Neutrophil (primary cell): ENCODE measurements around the gene GSX2.

Experiments
- H3K27ac ChIP-seq: fragments of 200-600 bp; sonication (generic); 2 replicates; pipeline ENCODE4 v1.5.1; 2016; ENCODE audit warnings: mild to moderate bottlenecking, moderate library complexity
- H3K27me3 ChIP-seq: fragments of 200-600 bp; sonication (generic); 2 replicates; pipeline ENCODE4 v1.6.0; 2016; ENCODE audit warnings: mild to moderate bottlenecking
- H3K36me3 ChIP-seq: fragments of 200-600 bp; sonication (generic); 2 replicates; pipeline ENCODE4 v1.5.1; 2017
- H3K4me1 ChIP-seq, 2 experiments: fragments of 200-600 bp in 1 of 2; sonication (generic) in 1 of 2; 1 replicate in 1 of 2; 2 replicates in 1 of 2; pipeline versions ENCODE4 v1.5.1 to v1.6.1; 2013 to 2016; ENCODE audit warnings: low read depth in 1 of 2, low read length in 1 of 2, mild to moderate bottlenecking in 1 of 2, moderate library complexity in 1 of 2; ENCODE audit not compliant: control insufficient read depth in 1 of 2, insufficient read depth in 1 of 2
- H3K4me3 ChIP-seq, 2 experiments: fragments of 200-600 bp in 1 of 2; sonication (generic) in 1 of 2; 1 replicate in 1 of 2; 2 replicates in 1 of 2; pipeline ENCODE4 v1.5.1; 2013 to 2016; ENCODE audit warnings: low read depth in 1 of 2, low read length in 1 of 2, mild to moderate bottlenecking in 1 of 2, moderate library complexity in 1 of 2
- H3K9me3 ChIP-seq: fragments of 200-600 bp; sonication (generic); 2 replicates; pipeline ENCODE4 v1.5.1; 2016
- CTCF ChIP-seq: fragments of 200-600 bp; sonication (generic); IDR thresholded peaks from 2 replicates; pipeline ENCODE4 v1.5.1; 2016; ENCODE audit warnings: antibody characterized with exemption

GSX2 gene

GRCh38 chr4:54063737-54064316 lies 36.1 kb upstream of the GSX2 start:
- no peak for TF ChIP-seq CTCF
- Histone ChIP-seq H3K27ac (peak overlapping the region; percentile 94), H3K4me3 (peak overlapping the region; percentile 73 to 89), H3K36me3 (no peaks in the 10 kb centered on the region), H3K27me3 (no peaks in the 10 kb centered on the region), H3K9me3 (no peaks in the 10 kb centered on the region), H3K4me1 (peaks cover 29 to 41% of the 10 kb centered on the region in 2 experiments)

DNA sequence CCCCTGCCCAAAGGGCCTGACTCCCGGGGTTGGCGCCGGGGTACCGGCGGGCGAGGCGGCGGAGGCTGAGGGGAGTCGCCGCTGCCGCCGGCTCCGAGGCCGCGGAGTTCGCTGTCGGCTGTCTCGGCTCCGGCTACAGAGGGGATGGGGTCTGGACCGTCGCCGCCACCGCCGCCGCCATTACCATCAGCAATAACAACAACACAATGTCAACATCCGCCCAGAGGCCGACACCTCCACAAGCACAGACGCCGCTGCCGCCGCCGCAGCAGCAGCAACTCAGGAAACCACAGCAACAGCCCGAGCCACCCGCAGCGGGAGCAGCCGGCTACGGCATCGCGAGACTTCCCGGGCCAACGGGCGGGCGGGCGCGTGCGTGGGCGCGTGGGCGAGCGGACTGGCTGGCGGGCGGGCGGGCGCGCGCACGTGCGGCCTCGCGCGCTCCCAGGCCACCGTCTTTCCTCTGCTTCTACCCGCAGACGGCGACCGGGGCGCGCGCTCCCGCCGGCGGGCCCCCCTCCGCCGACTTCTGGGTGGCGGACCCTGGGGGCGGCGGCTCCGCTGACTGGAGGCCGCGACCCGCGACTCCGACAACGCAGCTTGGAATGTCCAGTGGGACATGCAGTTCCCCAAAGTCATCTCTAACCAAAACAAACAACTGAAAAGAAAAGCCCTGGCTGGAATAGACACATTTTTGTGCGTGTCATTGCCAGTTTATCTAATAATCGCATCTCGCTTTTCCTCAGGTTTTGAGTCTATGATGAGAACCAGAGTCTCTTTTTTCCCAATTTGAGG lies 35.4 kb upstream of the GSX2 start, which contains the start of gene CHIC2:
Gene CHIC2 (minus strand): TSS at position 289 of the 795 bp plus-strand sequence. CDS start 305 bp downstream, outside the sequence.
- H3K4me3 ChIP-seq, result peak within 1 kb of the TSS; percentile 73 to 89
- TF ChIP-seq CTCF, result no peak
- H3K27ac ChIP-seq, result peak within 1 kb of the TSS; percentile 94
- H3K27me3 ChIP-seq, result no peaks in the 10 kb centered on the region
- H3K4me1 ChIP-seq, result peaks cover 29 to 38% of the 10 kb centered on the region in 2 experiments
- no peaks in the 10 kb centered on the region for H3K36me3 ChIP-seq
- H3K9me3 ChIP-seq, result no peaks in the 10 kb centered on the region

DNA sequence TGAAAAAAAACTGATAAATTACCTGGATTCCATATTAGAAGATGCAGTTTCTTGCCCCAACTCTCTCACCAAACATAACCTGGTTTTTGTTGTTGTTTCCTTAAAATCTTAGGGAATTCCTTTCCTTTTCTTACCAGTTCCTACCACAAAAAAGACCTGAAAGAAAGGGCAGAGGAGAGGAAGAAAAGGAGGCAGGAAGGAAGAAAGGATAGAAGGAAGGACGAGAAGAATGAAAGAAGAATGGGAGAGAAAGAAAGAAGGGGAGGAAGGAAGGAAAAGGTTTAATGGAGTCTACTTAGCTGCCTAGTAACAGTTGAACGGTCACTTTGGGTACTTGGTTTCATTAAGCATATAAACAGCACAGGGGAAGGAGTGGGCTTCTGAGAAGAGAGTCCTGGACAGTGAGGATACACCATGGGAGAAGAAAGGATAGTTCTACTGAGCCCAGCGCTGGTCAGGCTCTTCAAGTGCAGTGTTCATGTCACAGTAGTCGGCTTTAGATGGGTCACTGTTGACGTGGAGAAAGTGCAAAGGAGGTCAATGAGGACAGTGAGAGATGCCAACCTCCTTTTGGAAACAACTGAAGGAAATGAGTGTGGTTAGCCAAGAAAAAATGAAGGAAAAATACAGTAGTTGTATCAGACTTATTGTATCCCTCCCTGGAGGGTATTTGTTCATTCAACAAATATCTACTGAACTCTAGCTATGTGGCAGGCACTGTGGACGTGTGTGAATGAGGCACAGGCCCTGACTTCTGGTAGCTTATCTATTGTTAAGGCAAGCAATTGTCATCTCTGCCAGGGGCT lies 34.5 kb upstream of the GSX2 start:
- no peak for TF ChIP-seq CTCF
- no peaks in the 10 kb centered on the region for H3K36me3 ChIP-seq
- no peaks in the 10 kb centered on the region for H3K27me3 ChIP-seq
- peak overlapping the region; percentile 94 for H3K27ac ChIP-seq
- no peaks in the 10 kb centered on the region for H3K9me3 ChIP-seq
- peaks cover 29 to 30% of the 10 kb centered on the region in 2 experiments for H3K4me1 ChIP-seq
- peak overlapping the region in 1 of 2 experiments; percentile 89 for H3K4me3 ChIP-seq

GRCh38 chr4:54066088-54066415 lies 33.9 kb upstream of the GSX2 start:
- no peaks in the 10 kb centered on the region for H3K36me3 ChIP-seq
- H3K4me1 ChIP-seq, result peaks cover 28 to 30% of the 10 kb centered on the region in 2 experiments
- no peaks in the 10 kb centered on the region for H3K9me3 ChIP-seq
- H3K27ac ChIP-seq, result peak overlapping the region; percentile 94
- TF ChIP-seq CTCF, result no peak
- H3K4me3 ChIP-seq, result no peak overlapping the region
- H3K27me3 ChIP-seq, result no peaks in the 10 kb centered on the region

- H3K36me3 ChIP-seq, result no peaks in the 10 kb centered on the region
- no peak overlapping the region for H3K4me3 ChIP-seq
- TF ChIP-seq CTCF, result no peak
- H3K9me3 ChIP-seq, result no peaks in the 10 kb centered on the region
- no peaks in the 10 kb centered on the region for H3K27me3 ChIP-seq
- H3K27ac ChIP-seq, result no peak overlapping the region
- H3K4me1 ChIP-seq, result peaks cover 27 to 30% of the 10 kb centered on the region in 2 experiments
These were observed 33.2 kb upstream of the GSX2 start for GRCh38 chr4:54066718-54067129.
